Left cardiac atrium (tissue), 4 donors: ENCODE results near the gene MATCAP1. TPM values are rescaled to one million over a fixed set of nuclear protein-coding genes. Genes with fewer than 3 reads are reported as not detected.

Source experiments
- ATAC-seq, 2 donors: fragments of 200-7000 bp; cut with Tn5 transposase; one replicate each; pipeline ENCODE4 v1.9.1; 2020; ENCODE audit warnings: mild to moderate bottlenecking in 2 of 2, moderate library complexity in 2 of 2
- DNase-seq: peaks from one replicate; pipeline ENCODE4 v3.0.0-alpha.2; 2020
- intact Hi-C, 2 donors: fragments of 100-400 bp; cut with DNase I; formaldehyde crosslinking; loops; one replicate each; pipeline versions ENCODE4 v1.14.1 to v1.15.1; 2022 to 2023
- microRNA-seq, 2 donors: library from miRNA; unstranded; fragments of <30 nt; microRNA quantifications; one replicate each; pipeline ENCODE4 v1.2.0, GENCODE V29; 2020
- total RNA-seq, 2 donors: library from RNA; stranded (reverse); fragmentation: NEBNext Ultra II Directional; extraction: Animal tissue kit (Norgen Biotek cat#: 25700); gene quantifications; one replicate each; pipeline ENCODE4 v1.2.1, GENCODE V29; 2021
- donor health status: DM: no; HTN: yes; CAD: no.
- donor health status: DM: no; HTN: yes; CAD: no; lungs with severe emphysema.
- donor health status: DM: yes; HTN: yes; CAD: no.
- donor health status: Dilated cardiomyopathy.

MATCAP1 gene
- total RNA-seq, 2 donors from 2014 or later: 16.8 to 18.1 TPM

DNA sequence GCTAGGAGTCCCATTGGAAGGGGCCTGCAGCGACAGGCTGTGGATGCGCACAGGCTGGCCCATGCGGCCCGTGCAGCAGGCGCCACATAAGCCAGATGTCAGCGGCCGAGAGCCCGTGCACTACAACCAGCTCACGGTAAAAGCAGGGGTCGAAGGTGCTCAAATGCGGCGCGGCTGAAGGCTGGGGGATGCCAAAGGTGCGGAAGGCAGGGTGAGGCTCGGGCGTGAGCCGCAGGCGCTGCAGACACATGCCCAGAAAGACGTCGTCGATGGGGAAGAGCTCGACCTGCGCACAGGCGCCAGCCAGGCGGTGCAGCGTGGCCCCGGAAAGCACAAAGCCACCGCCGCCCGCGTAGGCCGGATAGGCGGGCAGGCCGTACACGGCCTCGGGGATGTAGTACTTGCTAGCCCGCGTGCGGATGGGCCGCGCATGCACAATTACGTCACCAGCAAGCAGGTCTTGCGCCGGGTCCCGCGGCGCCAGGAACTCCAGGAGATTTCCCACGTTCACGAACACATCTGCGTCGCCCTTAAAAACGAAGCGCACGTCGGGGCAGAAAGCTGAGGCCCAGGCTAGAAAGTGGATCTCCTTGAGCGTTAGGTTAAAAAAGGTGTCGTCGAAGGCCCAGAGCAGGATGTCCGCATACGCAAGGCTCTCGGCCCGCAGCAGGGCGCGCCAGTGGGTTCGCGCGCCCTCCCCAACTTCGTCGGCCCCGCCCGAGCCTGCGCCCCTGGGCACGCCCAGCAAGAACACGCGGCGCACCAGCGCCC is 34.3 kb downstream of the MATCAP1 start:
- DNase-seq (no peak), ATAC-seq (no peak)
- intact Hi-C loops: no loop called here

DNA sequence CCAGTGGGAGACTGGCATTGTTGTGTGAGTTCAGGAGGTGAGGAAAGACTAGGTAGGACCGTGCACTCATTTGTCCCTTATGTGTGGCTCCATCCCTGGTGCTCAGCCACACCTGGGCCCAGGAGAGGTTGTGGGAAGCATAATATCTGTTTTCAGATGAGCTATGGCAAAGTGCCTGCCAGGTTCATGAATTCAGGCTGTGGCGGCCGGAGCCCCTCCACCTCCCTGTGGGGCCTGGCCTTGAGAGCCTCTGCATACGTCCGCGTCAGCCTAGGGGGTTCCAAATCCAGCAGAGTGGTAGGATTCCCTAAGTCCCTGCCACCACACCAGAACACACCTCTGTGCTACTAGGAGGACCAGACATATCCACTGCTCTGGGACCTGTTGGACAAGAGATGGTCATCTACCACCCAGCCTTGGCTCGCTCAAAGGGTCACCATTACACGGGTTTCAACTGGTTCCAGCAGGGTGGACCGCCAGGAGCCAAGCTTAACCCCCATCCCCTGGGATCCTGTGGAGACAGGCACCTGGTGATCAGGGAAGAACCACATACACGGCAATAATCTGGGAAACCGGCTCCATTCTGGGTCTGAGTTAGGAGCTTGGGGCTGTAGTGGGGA is 35.0 kb downstream of the MATCAP1 start:
- ATAC-seq (no peak), DNase-seq (no peak)
- intact Hi-C loops: no loop called here

DNA sequence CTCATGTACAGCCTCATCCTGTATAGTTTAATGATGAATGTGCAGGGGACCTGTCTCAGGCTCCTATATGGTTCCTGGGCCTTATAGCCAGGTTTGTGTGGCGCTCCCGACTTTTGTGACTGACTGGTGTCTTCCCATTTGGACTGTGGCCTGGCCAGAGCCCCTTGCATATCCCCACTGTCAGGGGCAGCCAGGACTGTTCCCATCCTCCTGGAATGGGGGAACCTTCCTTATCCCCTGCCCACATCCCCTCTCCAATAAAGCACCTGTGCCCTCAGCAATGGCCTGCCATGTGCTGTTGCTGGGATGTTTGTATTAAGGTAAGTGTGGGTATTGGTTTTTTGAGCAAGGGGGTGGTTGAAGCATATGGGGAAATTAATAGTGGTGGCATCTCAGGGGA is 35.5 kb downstream of the MATCAP1 start:
- intact Hi-C loops: no loop called here
- no peak for DNase-seq
- no peak for ATAC-seq

DNA sequence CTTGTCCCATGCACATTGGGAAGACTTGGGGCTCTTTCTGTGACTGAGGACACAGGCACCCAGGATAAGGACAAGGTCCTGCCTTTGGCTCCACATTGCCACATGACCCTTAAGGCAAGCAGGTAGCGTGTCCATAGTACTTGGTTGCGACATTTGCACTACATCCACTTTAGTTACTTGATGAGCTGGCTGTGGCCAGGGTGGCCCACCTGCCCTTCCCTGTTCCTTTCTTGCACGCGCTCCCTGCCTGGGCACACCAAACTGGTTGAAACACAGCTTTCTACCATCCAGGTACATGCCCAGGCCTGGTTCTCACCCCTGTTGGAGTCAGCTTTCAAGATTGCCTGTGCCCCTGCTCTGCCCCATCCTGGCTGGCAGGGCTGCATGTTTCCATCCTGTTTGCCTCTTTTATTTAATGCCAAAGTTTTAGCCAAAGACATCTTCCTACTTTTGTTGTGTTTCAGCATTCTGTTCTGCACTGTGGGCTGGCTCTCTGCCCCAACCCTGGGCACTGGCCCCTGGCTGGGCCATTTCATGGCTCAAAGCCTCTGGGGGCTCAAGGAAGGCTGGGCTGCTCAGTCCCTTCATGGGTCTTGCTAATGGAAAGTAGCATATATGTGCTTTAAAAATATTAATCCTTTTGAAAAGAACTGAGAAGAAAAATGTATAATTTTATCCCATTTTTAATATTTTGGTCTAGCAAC is 36.2 kb downstream of the MATCAP1 start:
- ATAC-seq (no peak), DNase-seq (no peak)
- intact Hi-C loops: no loop called here

DNA sequence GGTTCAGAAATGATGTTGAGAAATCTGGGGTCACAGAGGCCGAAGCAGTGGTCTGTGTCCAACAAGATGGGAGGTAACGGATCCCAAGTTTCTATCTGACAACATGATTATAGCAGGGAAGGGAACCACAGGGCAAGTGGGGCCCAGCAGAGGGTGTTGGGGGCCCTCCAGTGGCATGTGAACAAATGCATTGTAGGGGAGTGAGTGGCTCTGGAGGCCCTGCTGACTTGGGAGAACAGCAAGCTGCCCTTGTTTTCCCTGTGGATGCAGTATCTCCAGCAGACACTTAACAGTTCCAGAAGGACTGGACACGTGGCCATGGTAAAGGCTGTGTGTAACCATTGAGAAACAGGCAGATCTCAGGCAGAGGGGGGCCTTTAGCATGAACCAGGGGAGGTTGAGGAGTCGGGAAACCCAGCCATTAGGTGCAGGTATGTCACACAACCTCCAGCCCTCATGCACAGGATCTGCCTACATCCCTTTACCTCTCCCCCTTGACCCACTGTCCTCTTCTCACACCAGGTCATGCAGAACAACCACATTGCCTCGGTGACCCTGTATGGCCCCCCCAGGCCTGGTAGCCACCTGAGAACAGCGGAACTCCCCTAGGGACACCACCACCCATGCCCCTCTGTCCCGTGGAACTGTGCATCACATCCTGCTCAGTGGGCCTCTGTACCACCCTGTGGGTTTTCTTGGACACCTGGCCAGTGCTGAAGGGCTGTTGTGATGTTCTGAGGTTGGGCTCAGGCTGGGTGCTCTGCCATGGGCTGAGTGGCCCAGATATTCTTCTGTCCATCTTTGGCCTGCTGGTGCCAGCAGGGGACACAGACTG is 37.0 kb downstream of the MATCAP1 start:
- intact Hi-C loops: no loop called here
- DNase-seq (no peak), ATAC-seq (no peak)

DNA sequence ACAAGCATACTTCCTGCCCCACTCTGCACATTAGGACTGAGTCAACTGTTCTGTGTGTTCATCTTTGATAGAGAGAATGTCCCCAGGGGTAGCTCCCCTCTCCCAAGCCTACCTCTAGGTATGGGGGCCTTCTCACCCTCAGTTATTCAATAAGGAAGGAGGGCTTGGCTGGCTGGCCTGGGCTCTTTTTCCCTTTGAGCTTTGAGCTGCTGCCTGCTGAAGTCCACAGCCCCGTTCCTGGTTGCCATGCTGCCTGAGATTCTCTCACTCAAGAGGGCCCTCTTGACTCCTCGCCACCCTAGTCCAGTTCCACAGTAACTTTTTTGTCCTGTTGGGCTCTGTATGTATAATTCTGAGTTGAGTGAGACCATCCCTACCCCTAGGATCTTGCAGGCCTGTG is 38.0 kb downstream of the MATCAP1 start:
- intact Hi-C loops: no loop called here
- DNase-seq (no peak), ATAC-seq (no peak)

DNA sequence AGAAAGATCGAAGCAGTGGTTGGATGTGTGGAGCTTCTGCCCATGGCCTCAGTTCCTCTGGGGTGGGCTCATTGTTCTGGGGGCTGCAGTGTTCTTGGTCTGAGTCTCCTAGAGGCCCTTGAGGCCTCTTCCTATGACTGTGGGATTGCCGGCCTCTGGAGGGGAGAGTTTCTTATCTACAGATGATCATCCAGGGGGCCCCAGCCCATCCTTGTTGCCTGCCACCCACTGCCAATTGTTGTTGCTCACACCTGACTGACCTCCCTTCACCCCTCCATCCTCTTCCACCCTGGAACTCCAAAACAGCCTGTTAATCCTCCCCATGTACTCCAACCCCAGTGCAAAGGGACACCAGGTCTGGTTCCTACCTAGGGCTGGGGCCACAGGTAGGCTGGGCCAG is 38.8 kb downstream of the MATCAP1 start:
- ATAC-seq (no peak), DNase-seq (no peak)
- intact Hi-C loops: no loop called here

DNA sequence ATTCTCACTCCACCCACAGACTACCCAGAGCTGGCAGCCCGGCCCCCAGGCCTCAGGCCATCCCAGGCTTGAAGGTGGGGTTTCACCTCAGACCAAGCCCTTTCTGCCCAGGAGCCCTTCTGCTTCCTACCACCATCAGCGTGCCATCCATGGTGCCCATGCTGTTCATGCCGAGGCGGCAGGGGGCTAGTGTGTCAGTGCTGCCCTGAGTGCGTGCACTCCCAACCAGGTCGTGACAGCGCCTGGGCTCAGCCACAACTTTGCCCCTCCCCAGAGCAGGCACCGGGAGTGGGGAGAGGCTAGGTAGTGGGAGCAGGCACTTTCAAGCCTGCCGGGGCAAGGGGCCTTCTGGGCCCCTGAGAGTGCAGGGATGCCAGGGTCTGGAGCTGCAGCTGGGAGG is 41.4 kb downstream of the MATCAP1 start:
- intact Hi-C loops: no loop called here
- ATAC-seq (no peak), DNase-seq (no peak)

DNA sequence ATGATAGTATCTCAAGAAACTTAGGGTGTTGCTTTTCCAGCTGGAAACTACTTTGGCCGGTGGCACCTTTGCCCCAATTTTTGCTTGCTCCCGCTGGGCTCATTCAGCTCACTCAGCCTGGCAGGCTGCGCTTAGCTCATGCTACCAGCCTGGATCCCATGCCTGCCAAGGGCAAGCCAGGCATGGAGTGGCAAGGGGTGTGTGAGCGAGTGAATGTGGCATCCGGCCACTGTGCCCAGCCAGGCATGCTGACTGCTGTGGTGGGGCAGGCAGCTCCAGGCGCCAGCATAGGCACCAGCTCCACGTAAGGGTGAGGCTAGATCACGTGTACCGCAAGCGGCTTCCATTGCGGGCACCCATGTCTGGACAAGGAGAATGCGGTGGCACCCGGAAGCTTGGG is 42.4 kb downstream of the MATCAP1 start:
- intact Hi-C loops: no loop called here
- no peak for ATAC-seq

DNA sequence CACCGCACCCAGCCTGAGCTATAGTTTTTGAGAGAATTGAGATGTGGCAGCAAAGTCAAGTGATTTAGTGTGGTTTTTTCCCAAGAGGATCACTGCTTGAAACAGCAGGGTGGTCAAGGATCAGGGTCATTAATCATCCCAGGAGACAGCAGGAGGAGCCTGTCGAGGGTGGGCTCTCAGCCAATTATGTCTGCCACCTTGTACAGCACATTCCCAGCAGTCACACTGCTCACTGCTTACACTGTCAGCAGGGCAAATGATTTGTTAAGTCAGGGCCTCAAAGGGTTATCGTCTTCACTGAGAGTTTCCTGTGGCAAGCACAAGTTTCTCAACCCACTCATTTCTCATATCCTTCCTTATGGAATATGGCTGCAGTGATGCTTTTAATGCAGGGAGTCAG is 46.2 kb downstream of the MATCAP1 start:
- DNase-seq (no peak), ATAC-seq (no peak)
- intact Hi-C loops: no loop called here

More for the DNA sequence above, 42.4 kb downstream of the MATCAP1 start:
- no peak for DNase-seq

DNA sequence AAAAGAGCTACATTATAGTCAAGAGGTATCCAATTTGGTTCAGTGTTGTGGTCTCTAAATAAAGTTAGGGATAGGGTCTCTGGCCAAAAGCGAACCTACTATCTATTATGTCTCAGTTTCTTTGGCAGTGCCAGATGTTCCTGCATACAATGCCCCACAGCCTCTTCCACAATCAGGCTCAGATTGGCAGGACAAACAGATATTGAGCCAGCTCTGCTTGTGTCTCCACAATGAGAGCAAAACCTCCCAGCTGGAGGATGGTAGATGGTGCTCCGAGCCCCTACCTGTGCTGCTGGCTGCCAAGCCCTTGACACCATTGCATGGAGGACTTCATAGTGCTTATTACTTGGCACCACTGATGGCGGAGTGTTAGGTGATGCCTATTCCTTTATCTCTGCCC is 54.3 kb downstream of the MATCAP1 start:
- ATAC-seq: no peak

DNA sequence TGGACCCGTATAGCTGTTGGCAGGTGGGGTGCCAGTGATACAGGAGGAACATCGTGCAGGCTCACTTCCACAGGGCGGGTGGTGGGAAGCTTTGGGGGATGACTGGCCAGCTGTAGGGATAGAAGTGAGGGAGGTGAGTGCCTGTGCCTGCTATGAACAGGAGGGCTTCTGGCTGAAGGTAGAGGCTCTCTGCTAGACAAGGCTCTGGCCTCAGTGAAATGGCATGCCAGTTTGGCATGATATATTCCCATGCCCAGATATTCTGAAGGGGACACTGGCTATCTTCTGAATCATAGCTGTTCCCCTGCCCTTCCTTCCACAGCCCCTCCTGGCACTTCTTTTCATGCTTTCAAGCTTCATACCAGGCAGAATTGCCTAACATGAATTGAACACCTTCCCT is 54.9 kb downstream of the MATCAP1 start:
- intact Hi-C loops: no loop called here
- DNase-seq (no peak), ATAC-seq (no peak)

More for the DNA sequence above, 54.3 kb downstream of the MATCAP1 start:
- no peak for DNase-seq
- intact Hi-C loops: no loop called here

DNA sequence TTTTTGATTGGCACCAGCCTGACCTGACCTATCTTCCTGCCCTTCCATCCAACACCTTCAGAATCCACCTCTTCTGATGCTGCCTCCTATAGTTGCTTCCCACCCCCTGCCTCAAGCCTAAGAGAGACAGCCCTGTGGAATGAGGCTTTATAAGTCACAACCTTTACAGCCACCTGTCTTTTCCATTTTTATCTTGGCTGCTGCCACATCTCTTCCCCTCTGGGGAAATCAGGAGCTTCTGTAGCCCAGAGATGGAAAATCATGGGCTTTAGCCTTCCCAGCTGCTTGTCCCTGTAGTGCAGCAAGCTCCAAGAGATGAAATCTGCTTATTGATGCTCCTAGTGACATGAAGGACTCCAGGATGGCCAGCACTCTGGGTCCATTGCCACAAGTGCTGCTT is 55.3 kb downstream of the MATCAP1 start:
- DNase-seq (no peak), ATAC-seq (no peak)
- intact Hi-C loops: no loop called here

Small RNA genes within 50 kb of the gene (microRNA-seq; reads per million reads assigned to microRNA genes)
- gene MIR328: 145 to 263 reads per million in 2 donors

Other genes with a start within 250 kb of the MATCAP1 start
- 100 to 1,000 TPM in 1 of 2 donors, 10 to 100 TPM in 1; 92.7 to 120 TPM for gene CIAO2B, start 249.6 kb downstream of the MATCAP1 start, total RNA-seq
- 10 to 100 TPM; 27.6 to 48.0 TPM for gene CES2, start 248.4 kb downstream of the MATCAP1 start, total RNA-seq
- 1 to 10 TPM in 1 of 2 donors, under 1 TPM in 1; 0.63 to 1.4 TPM for gene CES3, start 222.7 kb downstream of the MATCAP1 start, total RNA-seq
- 1 to 10 TPM; 5.2 to 8.5 TPM for gene CES4A, start 195.4 kb downstream of the MATCAP1 start, total RNA-seq
- gene CBFB, start 154.8 kb downstream of the MATCAP1 start, total RNA-seq: 10 to 100 TPM; 29.2 to 34.6 TPM
- gene PHAF1, start 74.0 kb downstream of the MATCAP1 start, total RNA-seq: 10 to 100 TPM; 11.0 to 11.8 TPM
- gene B3GNT9, start 33.0 kb downstream of the MATCAP1 start, total RNA-seq: 10 to 100 TPM; 11.3 to 15.1 TPM
- 10 to 100 TPM; 10.6 to 11.1 TPM for gene TRADD, start 24.1 kb downstream of the MATCAP1 start, total RNA-seq
- gene FBXL8, start 24.0 kb downstream of the MATCAP1 start, total RNA-seq: 1 to 10 TPM; 8.0 to 8.5 TPM
- gene HSF4, start 19.2 kb downstream of the MATCAP1 start, total RNA-seq: 10 to 100 TPM; 24.3 to 48.1 TPM
- gene NOL3, start 13.4 kb downstream of the MATCAP1 start, total RNA-seq: 10 to 100 TPM; 58.6 to 80.5 TPM
- 1 to 10 TPM; 1.9 to 2.0 TPM for gene EXOC3L1, start 6.2 kb upstream of the MATCAP1 start, total RNA-seq
- gene E2F4, start 8.2 kb upstream of the MATCAP1 start, total RNA-seq: 10 to 100 TPM; 34.9 to 46.2 TPM
- 1 to 10 TPM; 1.0 to 1.6 TPM for gene ELMO3, start 15.2 kb upstream of the MATCAP1 start, total RNA-seq
- gene TMEM208, start 43.2 kb upstream of the MATCAP1 start, total RNA-seq: 10 to 100 TPM; 17.4 to 25.3 TPM
- gene FHOD1, start 63.5 kb upstream of the MATCAP1 start, total RNA-seq: 10 to 100 TPM; 18.7 to 25.8 TPM
- gene SLC9A5, start 65.0 kb upstream of the MATCAP1 start, total RNA-seq: 1 to 10 TPM; 1.3 to 1.5 TPM
- 1 to 10 TPM; 1.8 to 2.2 TPM for gene PLEKHG4, start 95.6 kb upstream of the MATCAP1 start, total RNA-seq
- under 1 TPM in 1 of 2 donors, not detected in 1; 0.16 TPM for gene KCTD19, start 142.8 kb upstream of the MATCAP1 start, total RNA-seq
- not detected for gene LRRC36, start 142.9 kb upstream of the MATCAP1 start, total RNA-seq
- 10 to 100 TPM; 22.9 to 40.1 TPM for gene TPPP3, start 209.5 kb upstream of the MATCAP1 start, total RNA-seq
- gene ZDHHC1, start 232.5 kb upstream of the MATCAP1 start, total RNA-seq: 1 to 10 TPM; 4.6 to 6.8 TPM
- gene HSD11B2, start 247.2 kb upstream of the MATCAP1 start, total RNA-seq: 1 to 10 TPM in 1 of 2 donors, not detected in 1; 1.6 TPM